Liver (tissue), 3 donors: ENCODE measurements around the gene NUDT13.

Experiments
- EGR1 ChIP-seq, 2 donors: IDR thresholded peaks; 2 replicates each; pipeline ENCODE4 v1.6.1; 2016 to 2018; ENCODE audit warnings: antibody characterized with exemption in 2 of 2, low read depth in 2 of 2
- FOXA1 ChIP-seq: IDR thresholded peaks from 2 replicates; pipeline ENCODE4 v1.6.1; 2016; ENCODE audit warnings: antibody characterized with exemption
- HNF4A ChIP-seq, 2 donors: conservative IDR thresholded peaks; 2 replicates each; pipeline ENCODE4 v1.6.1; 2016; ENCODE audit warnings: antibody characterized with exemption in 2 of 2, mild to moderate bottlenecking in 2 of 2
- JUND ChIP-seq, 2 donors: IDR thresholded peaks; 2 replicates each; pipeline ENCODE4 v1.6.1; 2016; ENCODE audit warnings: antibody characterized with exemption in 2 of 2
- SP1 ChIP-seq: IDR thresholded peaks from 2 replicates; pipeline ENCODE4 v1.6.1; 2018; ENCODE audit warnings: antibody characterized with exemption, mild to moderate bottlenecking
- YY1 ChIP-seq: IDR thresholded peaks from 2 replicates; pipeline ENCODE4 v1.6.1; 2016; ENCODE audit warnings: antibody characterized with exemption, mild to moderate bottlenecking
- TF ChIP-seq, protein P1 (sequence below): fragments of 150-350 bp; IDR thresholded peaks from 2 replicates; pipeline ENCODE4 v1.5.1; 2017; ENCODE audit warnings: improper control_type of control experiment, low read depth, low read length; ENCODE audit not compliant: missing input control
- donor health status: healthy.
- donor health status: healthy.

DNA sequence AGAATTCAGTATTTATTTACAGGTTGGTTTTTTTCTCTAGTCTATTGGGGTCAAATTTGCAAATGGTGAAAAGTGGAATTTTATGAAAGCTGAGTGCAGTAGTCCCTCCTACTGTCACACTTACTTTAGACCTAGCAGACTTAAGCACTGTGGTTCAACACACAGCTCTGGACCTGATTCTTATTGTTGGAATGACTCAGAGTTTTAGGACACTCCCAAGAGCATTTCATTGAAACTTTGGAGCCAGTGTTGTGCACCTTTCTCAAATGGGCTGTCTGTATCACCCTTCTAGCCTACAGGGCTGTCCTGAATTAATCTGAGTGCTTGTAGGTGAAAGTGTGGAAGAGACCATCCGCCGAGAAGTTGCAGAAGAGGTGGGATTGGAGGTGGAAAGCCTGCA, 16.1 kb downstream of the NUDT13 start:
- no peak for TF ChIP-seq YY1
- TF ChIP-seq HNF4A (conservative IDR thresholded peaks at IDR 0.05): no peak
- no peak for TF ChIP-seq JUND (IDR thresholded peaks at IDR 0.05)
- TF ChIP-seq, protein P1, sequence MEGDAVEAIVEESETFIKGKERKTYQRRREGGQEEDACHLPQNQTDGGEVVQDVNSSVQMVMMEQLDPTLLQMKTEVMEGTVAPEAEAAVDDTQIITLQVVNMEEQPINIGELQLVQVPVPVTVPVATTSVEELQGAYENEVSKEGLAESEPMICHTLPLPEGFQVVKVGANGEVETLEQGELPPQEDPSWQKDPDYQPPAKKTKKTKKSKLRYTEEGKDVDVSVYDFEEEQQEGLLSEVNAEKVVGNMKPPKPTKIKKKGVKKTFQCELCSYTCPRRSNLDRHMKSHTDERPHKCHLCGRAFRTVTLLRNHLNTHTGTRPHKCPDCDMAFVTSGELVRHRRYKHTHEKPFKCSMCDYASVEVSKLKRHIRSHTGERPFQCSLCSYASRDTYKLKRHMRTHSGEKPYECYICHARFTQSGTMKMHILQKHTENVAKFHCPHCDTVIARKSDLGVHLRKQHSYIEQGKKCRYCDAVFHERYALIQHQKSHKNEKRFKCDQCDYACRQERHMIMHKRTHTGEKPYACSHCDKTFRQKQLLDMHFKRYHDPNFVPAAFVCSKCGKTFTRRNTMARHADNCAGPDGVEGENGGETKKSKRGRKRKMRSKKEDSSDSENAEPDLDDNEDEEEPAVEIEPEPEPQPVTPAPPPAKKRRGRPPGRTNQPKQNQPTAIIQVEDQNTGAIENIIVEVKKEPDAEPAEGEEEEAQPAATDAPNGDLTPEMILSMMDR: no peak
- TF ChIP-seq SP1: no peak
- TF ChIP-seq FOXA1: no peak
- TF ChIP-seq EGR1 (IDR thresholded peaks at IDR 0.05; ENCODE audit: low read depth in 2 of 2): no peak
